GM19099 (cell line): ENCODE data around the gene MCAM.

ENCODE experiments used
- POLR2A ChIP-seq: IDR thresholded peaks from 3 replicates; pipeline ENCODE4 v1.6.1; 2011; ENCODE audit warnings: low read depth; ENCODE audit not compliant: insufficient read length; ENCODE audit errors: extremely low read depth

The MCAM gene

GRCh38 chr11:119323532-119324033, 6.7 kb upstream of the MCAM start:
- TF ChIP-seq POLR2A: no peak

GRCh38 chr11:119322921-119323531, 6.1 kb upstream of the MCAM start:
- no peak for TF ChIP-seq POLR2A

- TF ChIP-seq POLR2A: no peak
Measured at GRCh38 chr11:119322360-119322739, 5.4 kb upstream of the MCAM start.

- TF ChIP-seq POLR2A: peak; percentile 77
Measured at GRCh38 chr11:119320776-119321524, 4.0 kb upstream of the MCAM start.

- no peak for TF ChIP-seq POLR2A
Measured at GRCh38 chr11:119320240-119320775, 3.4 kb upstream of the MCAM start.

- no peak for TF ChIP-seq POLR2A
Measured at GRCh38 chr11:119319700-119320239, 2.8 kb upstream of the MCAM start.

- peak; percentile 5 for TF ChIP-seq POLR2A
Measured at GRCh38 chr11:119319136-119319699, 2.3 kb upstream of the MCAM start.

GRCh38 chr11:119318240-119319135, 1.6 kb upstream of the MCAM start:
- TF ChIP-seq POLR2A: peak; percentile 53

- no peak for TF ChIP-seq POLR2A
Measured at GRCh38 chr11:119317592-119318239, 786 bp upstream of the MCAM start.

- TF ChIP-seq POLR2A: no peak
Measured at GRCh38 chr11:119316016-119316728, 758 bp downstream of the MCAM start.

GRCh38 chr11:119315131-119316015, 1.6 kb downstream of the MCAM start:
- peak; percentile 17 for TF ChIP-seq POLR2A

GRCh38 chr11:119314726-119315125, 2.2 kb downstream of the MCAM start:
- no peak for TF ChIP-seq POLR2A
